Heart right ventricle (tissue), 16 donors: ENCODE measurements around the gene AXIN1. TPM values are rescaled to one million over a fixed set of nuclear protein-coding genes. Genes with fewer than 3 reads are reported as not detected.

Experiments
- ATAC-seq, 8 donors: fragments of 200-7000 bp; cut with Tn5 transposase; one replicate each; pipeline ENCODE4 v1.9.1; 2020; ENCODE audit warnings: mild to moderate bottlenecking in 8 of 8, moderate library complexity in 8 of 8, moderate number of reproducible peaks in 1 of 8
- DNase-seq, 2 donors: peaks; one replicate each; pipeline ENCODE4 v3.0.0-alpha.2; 2020
- H3K27ac ChIP-seq, 10 donors: fragments of 200-600 bp; sonication (generic) in 2 of 10; one replicate each; pipeline versions ENCODE4 v1.5.0 to v1.8.0; 2020 to 2022; ENCODE audit warnings: mild to moderate bottlenecking in 3 of 10
- H3K27me3 ChIP-seq, 7 donors: fragments of 200-600 bp; one replicate each; pipeline ENCODE4 v1.8.0; 2021 to 2022; ENCODE audit warnings: mild to moderate bottlenecking in 2 of 7
- H3K36me3 ChIP-seq, 9 donors: fragments of 200-600 bp; sonication (generic) in 1 of 9; one replicate each; pipeline versions ENCODE4 v1.5.0 to v1.8.0; 2020 to 2022; ENCODE audit warnings: mild to moderate bottlenecking in 2 of 9
- H3K4me1 ChIP-seq, 9 donors: fragments of 200-600 bp; sonication (generic) in 1 of 9; one replicate each; pipeline versions ENCODE4 v1.5.0 to v1.8.0; 2020 to 2022; ENCODE audit warnings: mild to moderate bottlenecking in 4 of 9
- H3K4me3 ChIP-seq, 10 donors: fragments of 200-600 bp; sonication (generic) in 2 of 10; one replicate each; pipeline versions ENCODE4 v1.5.0 to v1.8.0; 2020 to 2022; ENCODE audit warnings: mild to moderate bottlenecking in 7 of 10, moderate library complexity in 2 of 10
- H3K9me3 ChIP-seq, 11 donors: fragments of 200-600 bp in 10 of 11; sonication (generic) in 2 of 11; one replicate each; pipeline versions ENCODE4 v1.5.0 to v1.8.0; 2013 to 2022; ENCODE audit warnings: mild to moderate bottlenecking in 2 of 11, control low read depth in 1 of 11, moderate library complexity in 1 of 11
- CTCF ChIP-seq, 9 donors: fragments of 200-600 bp; sonication (generic) in 2 of 9; IDR thresholded peaks; one replicate each; pipeline versions ENCODE4 v1.5.0 to v1.8.0; 2021 to 2022; ENCODE audit warnings: antibody characterized with exemption in 9 of 9, mild to moderate bottlenecking in 5 of 9, moderate library complexity in 1 of 9
- WGBS, 2 donors: extraction: QIAGEN DNeasy Blood & Tissue Kit; methylation state at CpG; one replicate each; pipeline ENCODE4 v1.1.7; 2013; ENCODE audit warnings: inconsistent platforms in 1 of 2; 5-methylcytosine and 5-hydroxymethylcytosine counted together
- intact Hi-C, 10 donors: fragments of 100-400 bp; cut with DNase I; formaldehyde crosslinking; loops; one replicate each; pipeline versions ENCODE4 v1.11.1 to v1.14.2; 2022
- polyA plus RNA-seq, 2 donors: library from polyadenylated mRNA; stranded (reverse); fragments of 200-250 nt; gene quantifications; one replicate each; pipeline ENCODE4 v1.2.3, GENCODE V29; 2013
- total RNA-seq, 10 donors: library from RNA; stranded (reverse); fragmentation: NEBNext Ultra II Directional in 3 of 10; extraction: Animal tissue kit (Norgen Biotek cat#: 25700) in 3 of 10; gene quantifications; one replicate each; pipeline versions ENCODE4 v1.2.1 to v1.2.4, GENCODE V29; 2021 to 2023
- donor health status: Arrhythmogenic right ventricular cardiomyopathy.
- donor health status: ischemic (EF 13 %, LVEDD 7.1; RV severe dilation, severe dysfunction).
- donor health status: healthy with polysubstance abuse.
- donor health status: DM: no; HTN: yes; CAD: no.
- donor health status: DM: no; HTN: no; CAD: no.
- donor health status: ischemic (EF 25% LVEDD 6.9; RV normal size, moderate dysfunction).
- donor health status: ischemic (EF 25% LVEDD 5.7; RV mildly dilated, moderate dysfunction).
- donor health status: healthy.
- donor health status: DM: yes; HTN: yes; CAD: no.
- donor health status: Ischemic cardiomyopathy.
- donor health status: ischemic (EF 35%, LVEDD 5.7; RV mildly dilated, moderate dysfunction).
- donor health status: nonischemic (EF 11% LVEDD 7.7; RV severe dilation, severe dysfunction).
- donor health status: DM: yes; HTN: yes; CAD: no.
- donor health status: PGD.
- donor health status: ischemic (EF 29% LVEDD 5.4; RV normal size, mild dysfunction).
- donor health status: nonischemic (EF 23%, LVEDD 6.1; RV moderate dilation, normal function).

The AXIN1 gene
- total and polyA plus RNA-seq, 12 donors: 7.7 to 16.1 (median 9.5) TPM

GRCh38 chr16:383326-384051 lies 31.0 kb upstream of the AXIN1 start:
- peak in 5 of 8 donors; percentile 3 to 31 (median 14) for ATAC-seq
- no peak for TF ChIP-seq CTCF (IDR thresholded peaks at IDR 0.05)
- intact Hi-C loops: loop anchor here in 1 of 10 donors (2.0 kb wide), 1 partner anchor 17 kb away; the partner anchor contains the start of gene DECR2
- no peaks in the 10 kb centered on the region for H3K9me3 ChIP-seq
- 44 to 51% methylated on average over 33 of the region's 33 CpGs for WGBS, 2 donors
- H3K4me3 ChIP-seq: peak overlapping the region in 8 of 10 donors; percentile 66 to 99 (median 90)
- H3K4me1 ChIP-seq: peaks cover 0 to 65% (median 40%) of the 10 kb centered on the region in 9 donors
- H3K27me3 ChIP-seq: no peaks in the 10 kb centered on the region
- no peaks in the 10 kb centered on the region for H3K36me3 ChIP-seq
- H3K27ac ChIP-seq: peak overlapping the region in 9 of 10 donors; percentile 18 to 88 (median 59)
- DNase-seq: peak in 1 of 2 donors; percentile 17

- Histone ChIP-seq H3K27ac (peak within 1 kb of the TSS; percentile 35 to 90 (median 82)), H3K27me3 (no peaks in the 10 kb centered on the region), H3K9me3 (no peaks in the 10 kb centered on the region), H3K36me3 (peaks cover 0 to 8% (median 0%) of the 10 kb centered on the region in 9 donors), H3K4me1 (peaks cover 0 to 56% (median 35%) of the 10 kb centered on the region in 9 donors), H3K4me3 (peak within 1 kb of the TSS; percentile 85 to 99 (median 91))
- peak; percentile 45 to 87 (median 67) for ATAC-seq
- no peak for TF ChIP-seq CTCF (IDR thresholded peaks at IDR 0.05)
- peak; percentile 60 to 73 for DNase-seq
- intact Hi-C loops: loop anchor here in 1 of 10 donors (2.0 kb wide), 1 partner anchor 19 kb away; the partner anchor contains the start of gene DECR2
- WGBS, 2 donors: 0 to 1% methylated on average over 39 to 122 of the region's 123 CpGs
These were observed 29.5 kb upstream of the AXIN1 start, which contains the start of gene PGAP6 for GRCh38 chr16:381789-382717. Gene PGAP6 (minus strand): TSS chr16:381978. CDS start chr16:381821, 157 bp downstream.

GRCh38 chr16:381012-381788 lies 28.7 kb upstream of the AXIN1 start:
- ATAC-seq (peak; percentile 16 to 48 (median 32)), DNase-seq (peak in 1 of 2 donors; percentile 54)
- Histone ChIP-seq H3K27ac (peak overlapping the region; percentile 35 to 90 (median 79)), H3K4me3 (peak overlapping the region; percentile 53 to 99 (median 91)), H3K27me3 (no peaks in the 10 kb centered on the region), H3K9me3 (no peaks in the 10 kb centered on the region), H3K4me1 (peaks cover 0 to 52% (median 35%) of the 10 kb centered on the region in 9 donors), H3K36me3 (peaks cover 0 to 17% (median 5%) of the 10 kb centered on the region in 9 donors)
- WGBS, 2 donors: 0 to 1% methylated on average over 58 to 72 of the region's 73 CpGs
- TF ChIP-seq CTCF (IDR thresholded peaks at IDR 0.05): no peak
- intact Hi-C loops: no loop called here
